DND-41 (cell line): Measurements from ENCODE around the gene APOL6.

Source experiments
- CTCF ChIP-seq: IDR thresholded peaks from 2 replicates; pipeline ENCODE4 v1.5.1; 2012; ENCODE audit warnings: borderline replicate concordance, low read length, moderate library complexity, mild to moderate bottlenecking; ENCODE audit not compliant: poor library complexity, severe bottlenecking; ENCODE audit errors: extremely low read depth
- EZH2 ChIP-seq: IDR thresholded peaks from 3 replicates; pipeline ENCODE4 v1.6.1; 2012; ENCODE audit warnings: borderline replicate concordance, low read depth, mild to moderate bottlenecking, moderate library complexity, low read length, inconsistent platforms; ENCODE audit not compliant: severe bottlenecking

- TF ChIP-seq CTCF (peak; percentile 13), EZH2 (no peak)
Measured at GRCh38 chr22:35712672-35713071, 64.4 kb downstream of the APOL6 start.
